ENCODE data around the gene CCSER2. TPM values are rescaled to one million over a fixed set of nuclear protein-coding genes. Genes with fewer than 3 reads are reported as not detected.

The CCSER2 gene
- total RNA-seq, 1 donor from 2014 or later = 165 TPM

DNA sequence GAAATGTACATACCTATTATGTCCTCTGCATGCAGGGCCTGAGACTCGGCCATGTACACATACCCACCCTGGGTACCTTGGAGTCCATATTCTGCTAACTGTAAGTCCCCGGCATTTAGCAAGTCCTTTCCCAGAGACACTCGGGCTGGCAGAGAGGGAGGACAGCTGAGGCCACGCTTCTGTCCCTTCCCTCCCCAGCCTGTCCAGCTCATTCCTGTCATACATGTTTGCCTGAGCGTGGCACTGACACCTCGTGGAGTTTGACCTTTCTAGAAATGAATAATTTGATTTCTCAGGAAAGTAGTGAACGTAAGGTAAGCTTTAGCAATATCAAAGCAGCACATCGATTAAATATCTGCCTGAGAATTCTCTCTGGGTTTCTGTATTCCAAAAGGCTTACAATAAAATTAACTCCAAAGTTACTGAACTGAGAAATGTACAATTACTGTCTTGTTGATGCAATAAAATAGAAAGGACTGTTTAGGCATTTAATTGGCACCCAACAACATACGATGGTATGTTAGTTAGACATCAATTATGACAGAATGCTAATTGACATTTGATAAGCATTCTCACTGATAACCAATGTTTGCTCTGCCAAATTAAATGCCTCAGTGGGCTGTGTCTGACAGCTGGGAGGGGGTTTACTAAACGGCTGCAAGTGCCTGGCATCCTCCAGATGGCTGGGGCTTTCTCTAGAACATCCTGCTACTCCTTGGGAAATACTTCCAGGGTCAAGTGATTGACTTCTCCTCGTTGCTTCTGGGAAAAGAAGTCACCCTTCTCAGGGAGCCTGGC is 221.2 kb downstream of the CCSER2 start:
- DNase-seq = no peak
- no peak for ATAC-seq (ENCODE audit: poor library complexity)
- intact Hi-C loops (cut with DNase I) = no loop called here

DNA sequence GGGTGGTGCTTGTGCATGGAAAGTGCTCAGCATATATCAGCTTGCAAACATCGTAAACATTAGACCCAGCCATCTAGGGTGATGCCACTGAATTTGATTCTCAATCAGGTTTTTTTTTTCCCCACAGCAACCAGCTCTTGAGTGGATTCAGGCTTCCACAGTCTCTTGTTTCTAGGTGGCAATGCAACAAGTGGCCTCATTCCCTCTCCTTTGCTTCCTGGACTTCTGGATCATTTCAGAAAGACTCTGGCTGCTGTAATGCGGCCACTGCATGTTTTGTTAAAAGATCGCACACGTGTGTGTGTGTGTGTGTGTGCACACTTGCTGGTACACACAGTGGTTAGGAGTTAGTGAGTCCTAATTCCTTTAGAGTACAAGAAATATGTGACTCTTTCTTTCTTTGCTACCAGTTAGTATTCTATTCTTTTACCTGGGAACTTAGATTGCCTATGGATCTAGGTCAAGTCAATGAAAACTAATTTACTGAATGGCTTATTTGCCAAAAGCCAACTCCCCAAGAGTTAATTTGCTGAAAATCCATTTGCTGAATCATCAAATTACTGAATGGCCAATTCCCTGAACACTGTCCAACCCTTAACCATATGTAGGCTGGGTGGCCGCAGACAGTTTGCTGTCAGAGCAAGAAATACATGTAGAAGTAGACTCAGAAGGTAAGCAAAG is 222.5 kb downstream of the CCSER2 start:
- intact Hi-C loops (cut with DNase I) = no loop called here
- ATAC-seq (ENCODE audit: poor library complexity) (no peak), DNase-seq (no peak)

DNA sequence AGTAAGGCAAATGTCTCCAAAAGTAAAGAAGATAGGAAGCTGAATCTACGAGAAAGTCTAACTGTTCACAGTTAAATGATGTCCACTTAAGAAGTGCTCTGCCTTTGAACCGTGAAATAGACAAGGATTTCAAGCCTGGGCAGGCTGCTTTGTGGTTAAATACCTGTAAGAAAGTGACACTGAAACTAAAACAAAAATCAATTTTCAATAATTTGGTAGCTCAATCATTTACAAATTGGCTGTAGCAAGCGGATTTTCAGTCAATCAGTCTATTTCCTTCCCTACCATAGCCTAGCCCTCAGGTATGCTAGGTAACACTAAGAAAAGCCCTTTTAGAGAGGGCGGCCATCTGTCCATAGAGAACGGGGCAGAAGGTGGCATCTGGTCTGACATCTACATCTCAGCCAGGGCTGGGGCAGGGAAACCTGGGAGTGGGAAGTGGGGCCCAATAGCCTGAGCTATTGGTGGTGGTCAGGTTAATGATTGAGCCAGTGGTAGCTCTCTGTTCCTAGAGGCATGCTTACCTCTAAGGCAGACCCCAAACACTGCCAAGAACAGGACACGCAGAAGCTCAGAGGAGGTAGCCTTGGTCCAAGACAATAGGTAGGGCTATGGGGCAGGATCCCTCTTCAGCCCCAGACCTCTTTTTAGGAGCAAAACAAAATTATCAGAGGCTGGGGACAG is 223.2 kb downstream of the CCSER2 start:
- no peak for ATAC-seq (ENCODE audit: poor library complexity)
- intact Hi-C loops (cut with DNase I) = no loop called here
- DNase-seq = no peak

DNA sequence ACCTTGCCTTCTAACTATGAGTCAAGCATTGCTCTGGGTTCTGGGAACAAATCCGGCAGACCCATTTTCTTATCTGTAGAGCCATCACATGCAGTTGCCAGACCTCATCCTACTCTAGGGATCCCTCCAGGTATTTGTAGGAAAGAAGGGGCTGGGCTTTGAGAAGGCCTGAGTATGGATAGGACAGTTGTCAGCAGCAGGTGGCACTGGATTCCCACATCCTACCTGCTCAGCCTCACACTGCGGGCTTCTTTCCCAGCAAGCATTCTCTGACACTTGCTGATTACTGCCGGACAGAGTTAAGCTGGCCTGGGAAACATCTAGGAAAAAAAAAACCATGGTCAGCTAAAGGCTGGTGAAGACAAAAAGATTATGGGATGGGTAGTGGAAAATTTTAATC is 224.1 kb downstream of the CCSER2 start:
- intact Hi-C loops (cut with DNase I) = no loop called here
- DNase-seq (no peak), ATAC-seq (ENCODE audit: poor library complexity) (no peak)

DNA sequence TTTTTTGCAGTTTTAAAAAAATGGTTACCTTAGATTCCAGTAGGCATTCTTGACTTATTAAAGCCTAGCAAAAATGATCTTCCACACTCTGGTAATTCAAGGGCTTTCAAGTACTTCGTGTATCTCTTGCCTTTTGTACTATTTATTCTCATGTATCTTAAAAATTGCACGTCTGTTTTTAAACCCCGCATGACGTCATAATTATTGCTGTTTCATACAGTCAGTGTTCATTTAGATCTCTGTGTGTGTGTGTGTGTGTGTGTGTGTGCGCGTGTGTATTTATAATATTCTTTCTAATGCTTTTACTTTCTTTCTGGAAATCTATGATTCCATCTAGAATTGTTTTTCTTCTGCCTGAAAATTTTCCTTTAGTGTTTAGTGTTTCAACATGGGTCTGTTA is 234.2 kb downstream of the CCSER2 start:
- no peak for ATAC-seq (ENCODE audit: poor library complexity)
- DNase-seq = no peak
- intact Hi-C loops (cut with DNase I) = no loop called here

DNA sequence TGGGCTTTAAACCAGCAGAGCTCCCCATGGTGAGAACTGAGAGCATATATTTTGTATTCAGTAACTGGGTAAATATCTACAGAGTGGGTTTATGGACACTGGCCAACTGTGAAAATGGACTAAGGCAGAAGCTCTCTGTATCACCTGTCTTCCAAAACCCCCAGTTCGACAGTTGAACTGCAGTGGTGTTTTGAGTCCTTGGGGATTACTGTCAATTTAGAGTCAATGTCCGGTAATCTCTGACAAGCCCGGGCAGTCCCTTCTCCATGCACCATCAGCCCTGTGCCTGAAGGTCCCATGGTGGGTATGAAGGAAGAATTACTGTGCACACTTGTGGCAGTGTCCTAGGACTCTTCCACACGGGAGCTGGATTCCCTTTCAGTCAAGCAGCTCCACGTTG is 235.0 kb downstream of the CCSER2 start:
- no peak for DNase-seq
- ATAC-seq (ENCODE audit: poor library complexity) = no peak
- intact Hi-C loops (cut with DNase I) = no loop called here

DNA sequence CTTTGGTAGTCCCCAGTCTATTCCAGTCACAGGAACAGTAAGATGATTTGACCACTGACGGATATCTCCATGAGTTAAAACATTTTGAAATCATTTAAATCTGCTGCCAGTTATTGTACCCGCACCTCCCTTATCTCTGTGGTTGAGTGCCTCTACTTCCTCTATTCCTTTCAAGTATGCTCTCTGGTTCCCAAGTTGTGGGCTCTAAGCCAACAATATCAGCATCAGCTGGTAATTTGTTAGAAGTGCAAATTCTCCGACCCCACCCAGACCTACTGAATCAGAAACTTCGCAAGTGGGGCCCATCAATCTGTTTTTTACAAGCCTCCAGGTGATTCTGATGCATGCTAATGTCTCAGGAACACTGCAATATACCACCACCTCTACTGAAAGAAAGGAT is 235.5 kb downstream of the CCSER2 start:
- intact Hi-C loops (cut with DNase I) = no loop called here
- DNase-seq (no peak), ATAC-seq (ENCODE audit: poor library complexity) (no peak)

DNA sequence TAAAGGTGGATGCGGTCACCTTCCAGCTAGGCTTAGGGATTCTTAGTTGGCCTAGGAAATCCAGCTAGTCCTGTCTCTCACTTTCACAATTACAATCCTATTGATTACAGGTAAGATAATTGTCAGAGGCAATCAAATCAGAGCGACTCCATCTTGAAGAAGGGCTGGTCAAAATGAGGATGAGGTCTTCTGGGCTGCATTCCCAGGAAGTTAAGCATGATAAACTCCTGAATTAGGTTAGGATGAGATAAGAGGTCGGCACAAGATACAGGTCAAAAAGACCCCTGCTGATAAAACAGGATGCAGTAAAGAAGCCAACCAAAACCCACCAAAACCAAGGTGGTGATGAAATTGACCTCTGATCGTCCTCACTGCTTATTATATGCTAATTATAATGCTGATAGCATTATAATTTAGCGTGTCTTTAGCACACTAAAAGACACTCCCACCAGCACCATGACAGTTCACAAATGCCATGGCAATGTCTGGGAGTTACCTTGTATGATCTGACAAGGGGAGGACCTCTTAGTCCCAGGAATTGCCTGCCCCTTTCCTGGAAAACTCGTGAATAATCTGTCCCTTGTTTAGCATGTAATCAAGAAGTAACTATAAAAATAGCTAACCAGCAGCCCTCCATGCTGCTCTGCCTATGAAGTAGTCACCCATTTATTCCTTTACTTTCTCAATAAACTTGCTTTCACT is 237.6 kb downstream of the CCSER2 start:
- intact Hi-C loops (cut with DNase I) = no loop called here
- no peak for ATAC-seq (ENCODE audit: poor library complexity)
- DNase-seq = no peak

DNA sequence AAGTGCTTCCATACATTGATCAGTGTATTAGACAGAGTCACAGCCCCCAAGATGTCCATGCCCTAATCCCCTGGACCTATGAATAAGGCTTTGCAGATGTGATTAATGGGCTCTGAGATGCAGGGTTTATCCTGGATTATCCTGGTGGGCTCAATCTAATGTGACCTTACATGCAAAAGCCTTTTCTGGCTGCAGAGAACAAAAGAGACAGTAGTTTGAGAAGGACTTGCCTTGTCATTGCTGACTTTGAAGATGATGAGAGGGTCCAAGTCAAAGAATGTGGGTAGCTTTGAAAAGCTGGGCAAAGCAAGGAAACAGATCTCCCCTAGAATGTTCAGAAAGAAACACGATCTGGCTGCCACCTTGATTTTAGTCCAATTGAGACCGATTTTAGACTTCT is 238.7 kb downstream of the CCSER2 start:
- DNase-seq = no peak
- no peak for ATAC-seq (ENCODE audit: poor library complexity)
- intact Hi-C loops (cut with DNase I) = no loop called here

Other genes with a start within 250 kb of the CCSER2 start
- gene GHITM, start 189.1 kb upstream of the CCSER2 start, total RNA-seq = 394 TPM
- not detected for gene GPR15LG, start 154.8 kb upstream of the CCSER2 start, total RNA-seq
- 0.32 TPM for gene CDHR1, start 134.1 kb upstream of the CCSER2 start, total RNA-seq
- gene LRIT2, start 103.0 kb upstream of the CCSER2 start, total RNA-seq = not detected
- 0.13 TPM for gene LRIT1, start 87.0 kb upstream of the CCSER2 start, total RNA-seq
- 1.7 TPM for gene RGR, start 83.5 kb upstream of the CCSER2 start, total RNA-seq

Measured in Right ventricle myocardium superior (tissue), 1 donor.